CD4-positive, alpha-beta T cell (primary cell): ENCODE data around the gene PIK3AP1. TPM values are rescaled to one million over a fixed set of nuclear protein-coding genes. Genes with fewer than 3 reads are reported as not detected.

ENCODE experiments used
- ATAC-seq: fragments of 200-7000 bp; cut with Tn5 transposase; one replicate; pipeline ENCODE4 v1.10.0; 2022; ENCODE audit warnings: mild to moderate bottlenecking; ENCODE audit not compliant: poor library complexity
- CTCF ChIA-PET: fragments of 350-600 bp; sonication (Branson Sonifier 250); formaldehyde crosslinking; loops from one replicate; lab custom pipeline; 2021; ENCODE audit warnings: antibody characterized with exemption, inconsistent platforms; lab: Charles Lee
- POLR2A ChIA-PET: fragments of 350-600 bp; sonication (Branson Sonifier 250); formaldehyde crosslinking; loops from one replicate; lab custom pipeline; 2021; ENCODE audit warnings: antibody characterized with exemption, inconsistent platforms; lab: Charles Lee
- DNase-seq, 14 experiments: peaks; one replicate each; pipeline ENCODE4 v3.0.0-alpha.2; 2013 to 2020; ENCODE audit warnings: mixed read lengths in 2 of 14
- H3K27ac ChIP-seq, 2 donors: one replicate each; pipeline versions ENCODE4 v1.5.1 to v1.7.0; 2013; ENCODE audit warnings: low read length in 2 of 2, low read depth in 1 of 2, mild to moderate bottlenecking in 1 of 2
- H3K27me3 ChIP-seq, 2 experiments: 1 replicate in 1 of 2; 2 replicates in 1 of 2; pipeline versions ENCODE4 v1.6.1 to v1.7.0; 2013; ENCODE audit warnings: low read length in 2 of 2, control low read depth in 1 of 2, mild to moderate bottlenecking in 1 of 2, moderate library complexity in 1 of 2; ENCODE audit not compliant: insufficient read depth in 2 of 2, control insufficient read depth in 1 of 2
- H3K36me3 ChIP-seq: one replicate; pipeline ENCODE4 v1.6.1; 2013; ENCODE audit warnings: low read length, control low read depth; ENCODE audit not compliant: insufficient read depth
- H3K4me1 ChIP-seq: one replicate; pipeline ENCODE4 v1.6.1; 2013; ENCODE audit warnings: low read length, control low read depth; ENCODE audit not compliant: insufficient read depth
- H3K4me3 ChIP-seq: one replicate; pipeline ENCODE4 v1.5.1; 2013; ENCODE audit warnings: mild to moderate bottlenecking, low read length, moderate library complexity
- H3K9me3 ChIP-seq, 2 experiments: 1 replicate in 1 of 2; 2 replicates in 1 of 2; pipeline versions ENCODE4 v1.6.1 to v1.7.0; 2013; ENCODE audit warnings: low read length in 2 of 2, mild to moderate bottlenecking in 2 of 2, control low read depth in 1 of 2, moderate library complexity in 1 of 2; ENCODE audit not compliant: control insufficient read depth in 1 of 2, insufficient read depth in 1 of 2
- H3K27ac Mint-ChIP-seq: one replicate; pipeline ENCODE4 v1.8.0; 2020; ENCODE audit warnings: mixed read lengths
- H3K27me3 Mint-ChIP-seq: one replicate; pipeline ENCODE4 v1.8.0; 2021; ENCODE audit warnings: mixed read lengths
- H3K36me3 Mint-ChIP-seq: one replicate; pipeline ENCODE4 v1.8.0; 2021; ENCODE audit warnings: low read depth, mixed read lengths
- H3K4me1 Mint-ChIP-seq: one replicate; pipeline ENCODE4 v1.8.0; 2021; ENCODE audit warnings: low read depth, mixed read lengths
- H3K4me3 Mint-ChIP-seq: one replicate; pipeline ENCODE4 v1.8.0; 2020; ENCODE audit warnings: mild to moderate bottlenecking, mixed read lengths
- H3K9me3 Mint-ChIP-seq: one replicate; pipeline ENCODE4 v1.8.0; 2020; ENCODE audit warnings: mixed read lengths
- CTCF ChIP-seq: fragments of 200-600 bp; IDR thresholded peaks from one replicate; pipeline ENCODE4 v1.8.0; 2022; ENCODE audit warnings: antibody characterized with exemption, mild to moderate bottlenecking
- intact Hi-C, 2 experiments: fragments of 100-400 bp; cut with DNase I in 1 of 2; cut with micrococcal nuclease in 1 of 2; formaldehyde crosslinking; loops; one replicate each; pipeline versions ENCODE4 v1.15.1 to v1.9.0; 2023 to 2025; cut with DNase I, micrococcal nuclease
- polyA plus RNA-seq, 2 donors: library from polyadenylated mRNA; unstranded; fragments of 120-200 nt; gene quantifications; one replicate each; pipeline ENCODE4 v1.2.1, GENCODE V29; 2013
- total RNA-seq, 174 experiments: library from RNA in 2 of 174; stranded (reverse) in 2 of 174; gene quantifications; one replicate each; pipeline ENCODE4 v1.2.3 and lab custom pipeline; 2021 to 2026

The PIK3AP1 gene
- under 1 TPM; 0.58 to 0.59 TPM for total RNA-seq
- 12.6 TPM for polyA plus RNA-seq (2013, experiment 1 of 2)
- 10.1 TPM for polyA plus RNA-seq (2013, experiment 2 of 2)
- total RNA-seq (lab: John Stamatoyannopoulos, UW): 2.4 to 39.9 (median 6.9) reads per million in 172 experiments

- Histone ChIP-seq H3K4me1 (peaks cover 19% of the 10 kb centered on the region), H3K4me3 (peak within 1 kb of the TSS; percentile 61), H3K9me3 (no peaks in the 10 kb centered on the region), H3K36me3 (no peaks in the 10 kb centered on the region), H3K27me3 (no peaks in the 10 kb centered on the region), H3K27ac (no peak within 1 kb of the TSS)
- Mint-ChIP-seq H3K36me3 (no peaks in the 10 kb centered on the region), H3K27ac (peak within 1 kb of the TSS; percentile 12), H3K4me1 (peaks cover 15% of the 10 kb centered on the region), H3K27me3 (no peaks in the 10 kb centered on the region), H3K4me3 (peak within 1 kb of the TSS; percentile 96), H3K9me3 (no peaks in the 10 kb centered on the region)
- POLR2A ChIA-PET: no interaction called here
- peak; percentile 14 for TF ChIP-seq CTCF
- peak in 12 of 14 experiments; percentile 12 to 69 (median 20) for DNase-seq
- intact Hi-C loops: no loop called here
- CTCF ChIA-PET: no interaction called here
- ATAC-seq: peak; percentile 61
These were observed at the start of gene PIK3AP1 for GRCh38 chr10:96720422-96721206. TSS of gene PIK3AP1 (minus strand) at chr10:96720514. CDS start at chr10:96720394, 120 bp downstream.

GRCh38 chr10:96768136-96768535, 47.8 kb upstream of the PIK3AP1 start:
- Mint-ChIP-seq H3K27me3 (peaks cover 12% of the 10 kb centered on the region), H3K27ac (no peak overlapping the region), H3K4me3 (no peak overlapping the region), H3K36me3 (no peaks in the 10 kb centered on the region), H3K4me1 (no peaks in the 10 kb centered on the region), H3K9me3 (peaks cover 6% of the 10 kb centered on the region)
- no peak overlapping the region for H3K4me3 ChIP-seq
- CTCF ChIA-PET: no interaction called here
- H3K9me3 ChIP-seq: peaks cover 5 to 8% of the 10 kb centered on the region in 2 experiments
- POLR2A ChIA-PET: no interaction called here
- ATAC-seq (no peak), DNase-seq (no peak)
- intact Hi-C loops: loop anchor here in 1 of 2 experiments (5.0 kb wide), 1 partner anchor 429 kb away; no protein-coding TSS in a partner anchor
- TF ChIP-seq CTCF: no peak
- H3K27ac ChIP-seq: no peak overlapping the region
- H3K27me3 ChIP-seq: no peaks in the 10 kb centered on the region
- peaks cover 3% of the 10 kb centered on the region for H3K4me1 ChIP-seq
- H3K36me3 ChIP-seq: no peaks in the 10 kb centered on the region

GRCh38 chr10:96767611-96768010, 47.3 kb upstream of the PIK3AP1 start:
- CTCF ChIA-PET: no interaction called here
- Histone ChIP-seq H3K27ac (no peak overlapping the region), H3K4me3 (no peak overlapping the region), H3K36me3 (no peaks in the 10 kb centered on the region), H3K9me3 (peaks cover 1 to 5% of the 10 kb centered on the region in 2 experiments), H3K27me3 (no peaks in the 10 kb centered on the region), H3K4me1 (peaks cover 3% of the 10 kb centered on the region)
- peaks cover 6% of the 10 kb centered on the region for H3K9me3 Mint-ChIP-seq
- H3K4me3 Mint-ChIP-seq: no peak overlapping the region
- intact Hi-C loops: loop anchor here in 1 of 2 experiments (5.0 kb wide), 1 partner anchor 430 kb away; no protein-coding TSS in a partner anchor
- no peak overlapping the region for H3K27ac Mint-ChIP-seq
- POLR2A ChIA-PET: no interaction called here
- H3K4me1 Mint-ChIP-seq: no peaks in the 10 kb centered on the region
- ATAC-seq (no peak), DNase-seq (no peak)
- TF ChIP-seq CTCF: no peak
- peaks cover 11% of the 10 kb centered on the region for H3K27me3 Mint-ChIP-seq
- no peaks in the 10 kb centered on the region for H3K36me3 Mint-ChIP-seq
